ENCODE measurements around the gene TPBGL.

TPBGL gene

DNA sequence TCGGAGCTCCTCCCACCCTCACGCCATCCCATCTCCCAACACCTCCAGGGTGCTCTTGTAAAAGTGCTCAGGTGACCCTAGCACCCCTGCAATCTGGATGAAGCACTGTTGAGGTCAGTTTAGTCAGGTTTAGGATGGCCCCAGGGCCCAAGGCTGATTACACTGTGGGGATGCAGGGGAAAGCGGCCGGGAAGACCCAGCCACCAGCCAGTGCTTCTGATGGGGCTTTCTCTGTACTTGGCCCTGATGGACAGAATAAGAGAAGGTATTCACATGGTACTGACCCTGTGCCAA, 28.7 kb downstream of the TPBGL start:
- in situ Hi-C loops (cut with MboI; ENCODE audit: low sequenced_read_pairs) = no loop called here

DNA sequence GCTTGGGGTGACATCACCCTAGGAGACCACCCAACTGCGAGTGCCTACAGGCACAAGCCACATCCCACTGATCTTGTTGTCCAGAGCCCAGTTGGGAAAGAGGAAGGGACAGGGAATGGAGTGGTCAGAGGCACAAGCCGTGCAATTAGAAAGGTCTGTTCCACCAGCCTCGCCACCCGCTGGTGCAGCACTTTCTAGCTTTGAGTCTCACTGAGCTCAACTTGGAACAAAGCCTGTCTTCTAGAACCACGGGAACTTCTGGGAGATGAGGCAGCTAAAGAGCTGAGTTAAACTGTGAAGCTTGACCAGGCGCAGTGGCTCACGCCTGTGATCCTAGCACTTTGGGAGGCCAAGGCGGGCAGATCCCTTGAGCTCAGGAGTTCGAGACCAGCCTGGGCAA, 29.3 kb downstream of the TPBGL start:
- in situ Hi-C loops (cut with MboI; ENCODE audit: low sequenced_read_pairs) = no loop called here

DNA sequence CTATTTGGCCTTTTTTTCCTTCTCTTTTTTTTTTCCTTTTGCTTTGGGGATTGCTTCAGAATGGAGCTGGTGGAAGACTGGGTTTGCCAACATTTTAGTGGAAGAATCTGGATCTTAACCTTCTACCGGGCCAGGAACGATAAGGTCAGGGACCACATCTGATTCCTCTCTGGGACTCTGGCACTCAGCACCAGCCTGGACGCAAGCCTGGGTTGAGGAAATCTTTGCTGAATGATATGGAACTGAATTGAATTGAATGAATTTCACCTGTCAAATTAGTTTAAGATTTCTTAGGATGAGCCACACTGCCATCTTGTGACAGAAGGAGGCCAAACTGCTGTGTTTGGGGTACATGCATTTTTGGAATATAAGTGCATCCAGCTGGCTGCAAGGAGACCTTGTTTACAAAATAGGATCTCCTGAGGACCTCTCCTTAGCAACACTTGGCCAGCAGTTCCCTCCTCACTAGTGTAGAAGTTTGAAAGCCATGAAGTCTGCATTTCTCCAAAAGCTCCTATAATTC, 30.4 kb downstream of the TPBGL start:
- in situ Hi-C loops (cut with MboI; ENCODE audit: low sequenced_read_pairs) = no loop called here

DNA sequence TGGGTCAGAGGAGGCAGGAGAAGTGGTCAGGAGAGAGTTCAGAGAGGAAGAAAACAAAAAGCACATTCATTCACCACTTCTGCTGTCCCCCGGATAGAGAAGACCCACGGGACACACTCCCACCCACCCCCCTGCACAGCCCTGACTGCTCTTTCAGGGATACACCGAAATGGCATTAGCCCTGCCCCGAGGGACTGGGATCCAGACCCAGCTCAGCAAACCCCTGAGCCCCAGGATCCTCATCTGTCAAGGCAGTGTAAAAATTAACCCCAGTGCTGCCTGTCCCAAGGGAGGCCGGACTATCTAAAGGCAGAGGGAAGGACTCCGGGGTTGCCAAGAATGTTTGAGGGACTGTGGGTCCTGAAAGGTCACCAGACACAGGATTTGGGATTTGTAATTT, 31.2 kb downstream of the TPBGL start:
- in situ Hi-C loops (cut with MboI; ENCODE audit: low sequenced_read_pairs) = no loop called here

DNA sequence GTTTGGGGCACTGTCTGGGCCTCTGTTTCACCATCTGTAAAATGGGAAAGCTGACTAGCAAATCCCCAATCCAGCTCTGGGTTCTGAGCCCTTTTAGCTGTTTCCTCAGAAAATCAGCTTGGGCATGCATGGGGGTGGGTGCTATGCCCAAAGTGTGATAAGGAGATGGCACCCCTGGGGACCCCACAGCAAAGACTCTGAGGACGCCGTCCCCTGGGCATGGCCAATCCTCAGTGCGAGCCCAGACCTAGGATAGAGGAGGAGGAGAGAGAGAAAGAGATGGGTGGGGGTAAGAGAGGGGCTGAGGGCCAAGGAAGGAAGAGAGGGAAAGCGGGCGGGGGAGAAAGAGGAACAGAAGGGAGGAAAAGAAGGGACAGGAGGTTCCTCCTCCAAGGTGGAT, 31.8 kb downstream of the TPBGL start:
- in situ Hi-C loops (cut with MboI; ENCODE audit: low sequenced_read_pairs) = no loop called here

DNA sequence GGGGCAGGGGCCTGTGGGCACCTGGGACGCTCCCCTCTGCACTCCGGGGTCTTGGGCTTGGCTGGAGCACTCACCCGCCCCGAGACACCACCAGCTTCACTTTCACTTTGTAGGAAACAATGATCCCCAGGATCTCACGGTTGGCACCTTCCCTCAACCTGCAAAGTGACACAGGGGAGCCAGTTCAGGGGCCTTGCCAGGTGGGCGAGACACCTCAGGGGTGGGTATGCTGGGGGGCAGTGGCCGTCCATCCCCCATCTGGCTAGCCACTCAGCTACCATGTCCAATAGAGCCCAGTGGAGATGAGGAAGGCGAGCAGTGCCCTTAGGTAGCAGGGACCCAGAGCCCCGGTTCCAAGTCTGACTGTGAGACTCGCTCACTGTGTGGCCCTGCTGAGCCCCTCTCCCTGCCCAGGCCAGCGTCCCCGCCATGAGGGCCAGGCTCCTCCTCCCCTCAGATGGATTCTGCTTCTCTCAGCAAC, 32.3 kb downstream of the TPBGL start:
- in situ Hi-C loops (cut with MboI; ENCODE audit: low sequenced_read_pairs) = no loop called here

DNA sequence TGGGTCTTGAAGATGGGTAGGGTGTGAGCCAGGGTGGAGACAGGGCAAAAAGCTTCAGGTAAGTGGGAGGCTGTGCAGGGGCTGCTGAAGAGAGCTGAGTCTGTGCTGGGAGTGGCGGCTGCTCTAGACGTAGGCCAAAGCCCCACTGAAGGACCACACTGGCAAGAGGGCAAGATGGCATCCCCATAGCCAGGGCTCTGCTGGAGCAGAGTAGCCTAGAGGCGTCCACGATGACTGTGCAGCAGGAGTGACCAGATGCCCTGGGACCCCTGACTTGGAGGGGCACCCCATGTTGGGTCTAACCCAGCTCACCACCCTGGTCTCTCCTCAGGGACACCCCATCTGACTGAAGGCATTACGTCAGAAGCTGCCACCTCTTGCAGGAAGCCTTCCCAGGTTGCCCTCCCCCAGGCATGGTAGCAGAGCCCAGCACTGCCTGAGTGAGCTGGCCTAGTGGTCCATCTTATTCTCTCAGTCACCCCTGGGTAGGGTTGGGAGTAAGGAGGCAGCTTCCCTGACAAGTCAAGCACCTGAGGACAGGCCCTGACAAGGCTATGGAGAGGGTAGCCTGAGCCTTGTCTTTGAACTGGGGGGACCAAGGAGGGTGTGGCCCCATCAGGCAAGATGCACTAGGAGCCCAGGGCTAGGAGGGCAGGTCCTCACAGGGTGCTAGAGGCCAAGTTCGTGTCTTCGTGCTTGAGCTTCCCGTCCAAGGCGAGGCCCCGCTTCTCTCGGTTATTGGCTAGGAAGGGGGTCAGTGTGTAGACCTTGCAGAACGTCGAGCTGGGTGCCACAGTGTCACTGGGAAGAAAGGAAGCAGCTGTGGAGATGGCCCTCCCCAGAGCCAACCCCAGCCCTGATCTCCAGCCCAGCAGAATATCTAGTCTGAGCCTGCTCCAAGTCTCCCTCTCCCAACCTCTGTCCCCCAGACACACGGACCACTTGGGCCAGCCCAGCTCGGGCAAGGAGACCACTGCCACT, 33.1 kb downstream of the TPBGL start:
- in situ Hi-C loops (cut with MboI; ENCODE audit: low sequenced_read_pairs) = no loop called here

DNA sequence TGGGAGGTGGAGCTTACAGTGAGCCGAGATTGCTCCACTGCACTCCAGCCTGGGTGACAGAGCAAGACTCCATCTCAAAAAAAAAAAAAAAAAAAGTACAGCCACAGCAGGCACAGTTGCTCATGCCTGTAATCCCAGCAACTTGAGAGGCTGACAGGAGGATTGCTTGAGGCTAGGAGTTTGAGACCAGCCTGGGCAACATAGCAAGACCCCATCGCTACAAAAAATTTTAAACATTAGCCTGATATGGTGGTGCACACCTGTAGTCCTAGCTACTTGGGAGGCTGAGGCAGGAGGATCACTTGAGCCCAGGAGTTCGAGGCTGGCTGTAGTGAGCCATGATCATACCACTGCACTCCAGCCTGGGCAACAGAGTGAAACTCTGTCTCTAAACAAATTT, 34.1 kb downstream of the TPBGL start:
- in situ Hi-C loops (cut with MboI; ENCODE audit: low sequenced_read_pairs) = loop anchor here (5.0 kb wide), 1 partner anchor 113 kb away; no protein-coding TSS in a partner anchor

DNA sequence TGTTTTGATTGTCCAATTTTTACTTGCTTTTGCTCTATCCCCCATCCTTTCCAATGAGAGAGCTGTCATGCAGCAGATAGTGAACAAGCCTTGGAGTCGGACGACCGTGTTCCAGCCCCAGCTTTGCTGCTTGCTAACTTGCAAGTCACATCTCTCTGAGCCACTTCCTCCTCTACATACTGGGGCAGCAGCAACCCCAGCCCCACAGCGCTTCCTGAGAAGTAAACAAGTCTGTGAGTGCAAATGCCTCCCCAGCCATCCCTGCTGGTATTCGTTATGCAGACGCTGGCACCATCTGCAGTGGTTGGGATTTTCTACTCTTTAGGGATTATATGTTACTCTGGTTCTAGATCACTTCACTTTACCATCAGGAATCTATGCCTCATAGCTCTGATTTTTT, 35.0 kb downstream of the TPBGL start:
- in situ Hi-C loops (cut with MboI; ENCODE audit: low sequenced_read_pairs) = loop anchor here (5.0 kb wide), 1 partner anchor 112 kb away; no protein-coding TSS in a partner anchor

DNA sequence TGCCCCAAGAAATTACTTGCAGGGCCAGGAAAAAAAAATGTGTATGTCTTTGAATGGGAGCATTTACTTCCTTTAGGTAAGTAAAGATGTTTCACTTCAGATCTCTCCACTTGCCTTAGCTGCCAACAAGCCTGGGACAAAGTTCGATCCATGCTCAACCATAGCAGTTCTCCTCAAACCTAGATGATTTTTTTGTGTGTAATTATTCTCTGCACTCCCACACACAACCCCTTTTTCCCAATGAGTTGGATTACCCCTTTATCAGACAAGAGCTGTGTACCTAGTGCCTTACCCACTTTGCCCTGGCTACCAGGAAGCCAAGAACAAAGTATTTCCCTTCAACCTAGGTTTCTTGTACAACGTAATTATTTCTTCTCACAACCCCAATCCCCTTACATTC, 35.6 kb downstream of the TPBGL start:
- in situ Hi-C loops (cut with MboI; ENCODE audit: low sequenced_read_pairs) = loop anchor here (5.0 kb wide), 1 partner anchor 111 kb away; no protein-coding TSS in a partner anchor

DNA sequence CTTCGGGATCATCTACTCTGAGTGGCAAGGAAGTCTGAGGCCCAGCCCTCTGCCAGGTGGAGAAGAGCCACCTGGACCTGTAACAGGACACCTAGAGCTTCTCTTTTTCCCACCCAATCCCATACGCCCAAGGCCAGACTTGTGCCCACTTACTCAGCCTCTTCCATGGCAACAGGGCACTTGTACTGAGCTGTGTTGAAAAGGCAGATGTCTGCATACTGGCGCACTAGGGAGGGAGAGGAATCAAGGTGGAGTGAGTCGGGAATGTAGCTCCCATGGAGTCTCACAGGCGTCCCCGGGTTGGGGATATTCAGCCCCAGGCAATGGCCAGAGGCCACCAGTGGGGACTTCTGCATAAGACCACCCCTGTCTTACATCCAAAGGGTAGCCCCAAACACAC, 36.1 kb downstream of the TPBGL start:
- in situ Hi-C loops (cut with MboI; ENCODE audit: low sequenced_read_pairs) = loop anchor here (5.0 kb wide), 1 partner anchor 111 kb away; no protein-coding TSS in a partner anchor

DNA sequence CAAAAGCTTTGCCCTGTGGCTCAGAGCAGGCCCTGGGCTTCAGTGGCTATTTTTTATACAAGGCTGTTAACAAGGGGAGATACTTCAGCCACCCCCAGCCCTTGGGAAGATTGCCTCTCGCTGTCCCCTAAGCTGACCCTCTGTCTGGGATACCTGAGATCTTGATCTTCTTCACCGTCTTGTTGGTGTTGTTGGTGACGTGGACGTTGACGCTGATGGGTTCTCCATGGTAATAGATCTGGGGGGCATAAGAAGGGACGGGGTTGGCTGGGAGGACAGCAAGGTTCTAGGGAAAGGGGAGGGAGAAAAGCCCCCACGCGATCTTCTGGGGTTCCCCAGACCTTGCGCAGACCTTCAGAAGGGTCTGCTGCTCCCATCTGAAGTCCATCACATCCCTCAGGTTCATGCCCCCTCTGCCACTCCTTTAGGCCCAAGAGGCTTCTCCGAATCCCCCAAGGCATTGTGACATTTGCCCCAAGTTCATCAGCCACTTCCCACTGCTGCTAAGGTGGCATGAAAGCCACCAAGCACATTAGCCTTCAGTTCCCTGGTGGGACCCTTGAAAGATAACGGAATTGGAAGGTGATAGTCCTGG, 36.7 kb downstream of the TPBGL start:
- in situ Hi-C loops (cut with MboI; ENCODE audit: low sequenced_read_pairs) = loop anchor here (5.0 kb wide), 1 partner anchor 110 kb away; no protein-coding TSS in a partner anchor

DNA sequence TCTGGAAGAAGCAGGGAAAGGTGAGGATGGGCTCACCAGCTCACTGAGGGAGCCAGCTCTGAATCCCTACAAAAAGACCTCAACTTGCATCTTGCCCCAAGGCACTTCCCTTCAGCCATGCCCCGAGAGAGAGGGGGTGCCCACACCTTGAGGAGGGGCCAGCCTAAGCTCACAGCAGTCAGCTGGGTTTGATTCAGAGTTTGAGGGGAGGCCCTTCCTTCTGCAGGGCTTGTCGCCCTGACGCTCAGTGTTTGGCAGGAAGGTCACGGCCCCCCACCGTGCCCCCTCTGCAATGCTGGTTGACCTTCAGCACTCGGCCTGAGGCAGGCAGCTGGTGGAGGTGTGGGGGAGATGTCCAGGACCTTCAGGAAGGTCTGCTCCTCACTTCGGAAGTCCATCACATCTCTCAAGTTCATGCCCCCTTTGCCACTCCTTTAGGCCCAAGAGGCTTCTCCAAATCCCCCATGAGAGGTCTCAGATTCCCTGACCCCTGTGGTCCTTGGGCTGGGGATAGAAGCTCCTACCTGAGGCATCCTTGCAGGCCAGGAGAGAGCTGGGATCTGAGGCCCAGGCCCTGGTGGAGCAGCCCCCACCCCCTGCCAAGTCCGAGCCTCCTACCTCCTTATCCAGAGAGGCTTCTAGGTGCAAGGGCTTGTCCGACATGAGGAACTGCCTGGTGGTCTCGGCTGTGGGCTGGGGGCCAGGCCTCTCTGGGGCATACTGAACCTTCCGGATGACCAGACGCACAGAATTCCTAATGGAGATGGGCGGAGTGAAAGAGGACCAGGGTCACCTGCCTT, 37.6 kb downstream of the TPBGL start:
- in situ Hi-C loops (cut with MboI; ENCODE audit: low sequenced_read_pairs) = loop anchor here (5.0 kb wide), 1 partner anchor 109 kb away; no protein-coding TSS in a partner anchor

DNA sequence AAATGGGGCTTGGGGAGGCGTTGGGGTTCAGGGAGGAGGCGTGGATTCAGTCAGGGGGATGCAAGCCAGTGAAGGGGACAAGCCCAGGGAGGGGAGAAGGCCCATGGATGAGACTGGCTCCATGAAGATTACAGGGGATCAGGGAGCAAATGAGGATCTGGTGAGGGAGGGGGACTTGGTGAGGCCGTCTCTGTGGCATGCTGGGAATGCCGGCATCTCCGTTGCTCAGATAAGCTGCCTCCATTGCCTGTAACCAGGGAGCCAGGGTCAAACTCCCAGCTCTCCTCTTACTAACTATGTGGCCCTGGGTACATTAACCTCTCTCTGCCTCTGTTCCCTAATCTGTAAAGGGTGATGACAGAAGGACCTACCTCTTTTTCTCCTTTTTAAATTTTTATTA, 38.7 kb downstream of the TPBGL start:
- in situ Hi-C loops (cut with MboI; ENCODE audit: low sequenced_read_pairs) = loop anchor here (5.0 kb wide), 1 partner anchor 108 kb away; no protein-coding TSS in a partner anchor

DNA sequence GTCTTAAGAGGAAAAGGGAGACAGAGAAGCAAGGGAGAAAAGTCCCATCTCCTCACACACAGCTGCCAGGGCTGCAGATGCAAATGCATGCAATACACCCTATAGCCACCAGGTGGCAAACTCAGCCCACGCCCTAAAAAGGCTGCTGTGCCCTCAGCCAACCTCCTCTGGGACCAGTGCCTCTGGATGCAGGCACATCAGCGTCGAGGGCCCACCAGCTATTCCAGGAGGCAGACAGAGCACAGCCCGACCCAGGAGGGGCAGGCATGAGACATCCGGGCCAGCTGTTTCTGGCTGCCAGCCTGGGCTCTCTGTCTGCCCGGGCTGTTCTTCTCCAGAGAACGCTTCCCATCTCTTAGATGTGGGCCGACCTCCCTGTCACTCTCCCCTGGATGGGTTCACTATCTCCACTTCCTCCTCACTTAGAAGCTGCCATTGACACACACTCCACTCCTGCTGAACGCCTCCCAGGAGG, 39.7 kb downstream of the TPBGL start:
- in situ Hi-C loops (cut with MboI; ENCODE audit: low sequenced_read_pairs) = no loop called here

DNA sequence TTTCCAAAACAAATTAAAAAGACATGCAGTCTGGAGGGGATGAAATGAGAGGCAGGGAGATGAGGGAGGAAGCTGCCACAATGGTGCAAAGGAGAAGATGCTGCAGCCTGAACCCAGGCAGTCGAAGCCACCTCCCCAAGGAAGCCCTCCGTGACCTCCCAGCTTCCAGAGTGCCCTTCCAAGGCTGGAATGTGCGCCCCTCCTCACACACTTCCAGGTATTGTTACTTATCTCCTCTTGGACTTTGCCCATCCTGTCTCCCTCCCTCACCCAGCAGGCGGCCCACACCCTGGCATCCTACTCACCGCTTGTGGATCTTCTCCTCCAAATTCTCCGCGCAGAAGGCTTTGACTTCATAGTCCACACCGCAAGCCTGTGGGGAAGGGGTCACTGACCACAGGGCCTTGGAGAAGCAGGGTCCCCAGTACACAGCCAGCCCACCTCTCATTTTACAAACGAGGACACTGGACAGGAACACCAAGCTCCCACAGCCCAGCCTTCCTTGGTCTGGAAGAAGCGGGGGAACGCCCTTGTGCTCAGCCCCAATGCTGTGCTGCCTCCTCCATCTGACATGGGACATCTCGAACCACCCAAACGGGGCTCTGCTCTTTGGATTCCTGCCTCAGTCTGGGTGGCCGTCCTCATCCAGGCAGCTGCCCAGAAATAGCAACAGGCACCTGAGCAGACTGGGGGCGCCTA, 40.3 kb downstream of the TPBGL start:
- in situ Hi-C loops (cut with MboI; ENCODE audit: low sequenced_read_pairs) = no loop called here

DNA sequence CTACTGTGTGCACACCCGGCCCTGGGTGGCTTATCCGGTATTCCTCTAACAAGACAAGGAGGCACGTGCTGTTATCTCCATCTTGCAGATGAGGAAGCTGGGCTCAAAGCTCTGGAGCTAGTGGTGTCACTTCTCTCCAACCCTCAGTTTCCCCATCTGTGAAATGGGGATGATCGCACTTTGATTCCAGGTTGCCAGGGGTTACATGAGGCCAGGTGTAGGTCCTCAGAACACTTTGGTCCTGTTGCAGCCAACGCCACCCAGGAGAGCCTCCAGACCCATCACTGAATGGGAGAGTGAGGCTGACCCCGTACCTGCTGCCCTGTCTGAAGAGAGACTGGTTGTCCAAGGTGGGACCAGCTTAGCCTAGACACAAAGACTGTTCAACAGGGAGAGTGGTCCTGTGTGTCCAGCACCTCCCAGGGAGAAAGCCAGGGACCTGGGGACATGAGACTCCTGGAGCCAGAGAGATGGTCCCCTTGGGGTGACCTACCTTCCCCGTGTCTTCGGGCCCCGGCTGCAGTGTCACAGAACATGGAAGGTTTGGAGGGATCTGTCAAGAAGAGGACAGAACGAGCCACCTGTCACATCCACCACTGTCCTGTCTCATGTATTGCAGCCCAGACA, 41.0 kb downstream of the TPBGL start:
- in situ Hi-C loops (cut with MboI; ENCODE audit: low sequenced_read_pairs) = no loop called here

DNA sequence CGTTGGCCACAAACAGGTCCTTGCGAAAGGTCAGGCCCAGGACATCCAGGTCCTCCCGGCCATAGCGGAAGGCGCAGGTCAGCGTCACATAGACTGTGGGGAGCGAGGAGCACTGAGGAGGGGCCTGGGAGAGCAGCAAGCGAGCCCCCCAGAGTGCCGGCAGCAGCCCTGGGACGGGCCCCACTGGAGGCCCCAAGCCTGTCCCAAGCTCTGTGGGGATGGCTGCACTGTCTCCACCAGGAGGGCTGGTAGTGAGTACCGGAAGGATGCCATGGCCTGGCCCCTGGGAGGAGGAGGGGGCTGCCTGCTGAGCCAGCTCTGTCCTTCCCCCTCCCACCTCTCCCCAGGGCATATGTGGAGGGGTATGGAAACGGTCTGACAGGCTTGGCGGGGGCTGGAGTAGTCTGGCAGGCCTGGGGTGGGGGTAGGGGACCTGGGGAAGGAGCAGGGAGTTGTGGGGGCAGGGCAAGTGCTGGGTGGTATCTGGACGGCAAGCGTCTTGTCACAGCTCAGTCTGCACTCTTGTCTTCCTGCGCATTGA, 42.9 kb downstream of the TPBGL start:
- in situ Hi-C loops (cut with MboI; ENCODE audit: low sequenced_read_pairs) = no loop called here

DNA sequence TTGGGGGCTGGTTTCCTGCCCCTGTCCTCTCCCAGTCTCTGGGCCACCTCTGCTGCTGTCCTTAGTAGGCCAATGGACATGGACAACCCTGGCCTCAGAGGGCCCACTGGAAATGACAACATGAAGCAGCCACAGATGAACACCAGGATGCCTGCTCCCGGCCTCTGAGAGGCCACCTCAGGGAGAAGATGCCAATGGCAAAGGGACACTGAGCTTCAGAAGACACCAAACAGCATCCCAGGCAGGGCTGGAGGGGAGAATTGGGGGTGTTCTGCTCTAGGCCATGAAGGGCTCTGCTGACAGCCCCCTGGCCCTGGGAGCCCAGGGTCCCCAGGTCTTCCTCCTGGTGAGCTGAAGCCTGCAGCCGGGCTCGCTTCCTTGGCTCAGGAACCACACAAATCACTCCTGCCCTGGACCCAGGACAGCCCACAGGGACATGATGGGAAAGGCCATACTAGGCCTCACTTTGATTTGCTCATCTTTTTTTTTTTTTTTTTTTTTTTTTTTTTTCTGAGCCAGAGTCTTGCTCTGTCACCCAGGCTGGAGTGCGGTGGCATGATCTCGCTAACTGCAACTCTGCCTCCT, 45.3 kb downstream of the TPBGL start:
- in situ Hi-C loops (cut with MboI; ENCODE audit: low sequenced_read_pairs) = no loop called here
